GM18907 (cell line): ENCODE results near the gene BPIFA2.

ENCODE experiments used
- ATAC-seq: cut with Tn5 transposase; IDR thresholded peaks from one replicate; pipeline ENCODE4 v1.9.1; 2021; ENCODE audit warnings: mild to moderate bottlenecking, moderate library complexity; ENCODE audit not compliant: unreplicated experiment

Gene BPIFA2

DNA sequence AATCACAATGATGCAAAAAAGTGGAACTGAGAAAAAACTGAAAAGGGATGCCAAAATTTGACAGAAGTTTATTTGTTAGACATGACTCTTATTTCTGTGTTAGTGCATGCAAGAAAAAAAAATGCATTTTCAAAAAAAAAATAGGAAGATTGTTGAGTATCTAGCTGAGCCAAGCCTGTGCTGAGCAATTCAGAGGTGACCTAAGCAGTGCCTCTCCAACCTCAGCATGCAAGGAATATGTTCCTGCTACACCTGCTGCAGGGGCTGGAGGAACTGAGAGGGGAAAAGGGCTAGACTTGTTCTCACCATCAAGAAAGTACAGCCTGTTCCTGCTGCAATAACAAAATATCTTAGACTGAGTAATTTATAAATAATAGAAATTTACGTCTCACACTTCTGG lies 24.0 kb downstream of the BPIFA2 start:
- no peak for ATAC-seq

- ATAC-seq: no peak
Measured at GRCh38 chr20:33192912-33193501, 25.0 kb downstream of the BPIFA2 start.

GRCh38 chr20:33199026-33199425 lies 31.1 kb downstream of the BPIFA2 start:
- no peak for ATAC-seq

- no peak for ATAC-seq
Measured at GRCh38 chr20:33202451-33202850, 34.5 kb downstream of the BPIFA2 start.

DNA sequence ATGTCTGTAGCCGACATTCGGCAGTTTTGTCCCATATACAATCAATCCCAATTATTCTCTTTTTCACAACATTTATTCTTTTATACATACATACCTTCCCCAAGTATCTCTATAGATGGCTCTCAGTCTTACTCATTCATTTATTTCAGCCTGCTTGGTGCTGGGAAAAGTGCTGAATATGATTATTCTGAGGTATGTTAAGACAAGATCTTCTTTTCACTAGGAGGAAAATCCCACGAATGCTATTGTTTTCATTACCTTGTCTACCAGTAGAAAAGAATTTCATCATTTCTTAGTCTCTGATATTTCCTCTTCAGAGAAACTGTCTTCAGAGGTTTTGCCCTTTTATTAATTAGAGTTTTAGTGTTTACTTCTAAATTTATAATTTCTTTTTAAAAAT lies 35.5 kb downstream of the BPIFA2 start:
- no peak for ATAC-seq

DNA sequence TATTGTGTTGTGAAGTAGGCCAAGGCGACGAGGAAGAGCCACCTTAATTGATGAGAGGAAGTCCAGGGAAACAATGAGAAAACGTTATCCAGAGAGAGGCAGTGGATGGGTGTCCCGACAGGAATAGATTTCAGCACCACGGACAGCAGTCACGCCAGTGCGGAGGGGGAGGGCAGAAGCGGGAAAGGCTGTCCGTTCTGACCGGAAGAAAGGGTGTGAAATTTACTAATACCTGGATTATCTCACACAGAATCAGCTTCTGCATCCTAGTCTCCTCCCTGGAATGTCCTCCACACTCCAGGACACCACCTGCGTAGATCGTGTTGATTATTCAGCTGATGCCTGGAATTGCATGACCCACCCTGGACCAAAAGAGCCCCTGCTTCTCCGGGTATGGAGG lies 41.8 kb downstream of the BPIFA2 start:
- ATAC-seq: no peak

GRCh38 chr20:33210371-33210770 lies 42.4 kb downstream of the BPIFA2 start:
- ATAC-seq: no peak

GRCh38 chr20:33211817-33212424 lies 44.0 kb downstream of the BPIFA2 start:
- no peak for ATAC-seq

- no peak for ATAC-seq
Measured at GRCh38 chr20:33217052-33217451, 49.1 kb downstream of the BPIFA2 start, which contains the start of gene BPIFA3. BPIFA3 (plus strand) TSS chr20:33217352; CDS start chr20:33217537, 185 bp downstream.

- ATAC-seq: no peak
Measured at GRCh38 chr20:33224399-33224798, 56.4 kb downstream of the BPIFA2 start.

DNA sequence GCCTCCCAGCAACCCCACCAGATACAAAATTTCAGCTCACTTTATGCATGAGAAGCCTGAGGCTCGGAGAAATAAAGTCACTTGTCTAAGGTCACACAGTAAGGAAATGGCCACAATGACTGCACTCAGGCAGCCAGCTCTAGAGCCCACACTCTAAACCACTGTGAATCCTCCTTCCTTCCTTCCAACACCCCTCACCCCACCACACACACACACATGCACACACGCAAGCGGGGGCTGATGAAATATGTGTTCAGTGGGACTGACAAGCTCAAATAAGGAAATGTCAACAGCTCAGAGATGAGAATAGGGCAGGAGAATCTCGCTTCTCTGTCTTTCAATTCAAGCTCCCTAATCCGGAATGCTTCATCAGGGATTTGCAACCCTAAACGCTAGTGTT lies 61.9 kb downstream of the BPIFA2 start:
- ATAC-seq: no peak
